Adrenal gland (tissue), 12 donors: ENCODE measurements around the gene FOXO3. TPM values are rescaled to one million over a fixed set of nuclear protein-coding genes. Genes with fewer than 3 reads are reported as not detected.

Experiments used
- DNase-seq, 7 donors: peaks; one replicate each; pipeline ENCODE4 v3.0.0-alpha.2; 2019 to 2020
- H3K27ac ChIP-seq, 5 donors: fragments of 200-600 bp; sonication (generic) in 4 of 5; 1 replicate in 3 of 5; 2 replicates in 2 of 5; pipeline versions ENCODE4 v1.5.1 to v1.8.0; 2016 to 2020; ENCODE audit warnings: mild to moderate bottlenecking in 1 of 5
- H3K27me3 ChIP-seq: fragments of 200-600 bp; 2 replicates; pipeline ENCODE4 v1.8.0; 2021
- H3K36me3 ChIP-seq, 2 donors: fragments of 200-600 bp; replicated peaks in 1 of 2; 1 replicate in 1 of 2; 2 replicates in 1 of 2; pipeline versions ENCODE4 v1.5.1 to v1.8.0; 2018 to 2022
- H3K4me1 ChIP-seq, 2 donors: fragments of 200-600 bp; replicated peaks in 1 of 2; 1 replicate in 1 of 2; 2 replicates in 1 of 2; pipeline versions ENCODE4 v1.5.1 to v1.8.0; 2018 to 2021
- H3K4me3 ChIP-seq, 4 donors: fragments of 200-600 bp; sonication (generic) in 3 of 4; one replicate each; pipeline ENCODE4 v1.5.1; 2016 to 2018
- H3K9me3 ChIP-seq, 3 donors: fragments of 200-600 bp; sonication (generic) in 1 of 3; replicated peaks in 1 of 3; 1 replicate in 2 of 3; 2 replicates in 1 of 3; pipeline versions ENCODE4 v1.5.1 to v1.8.0; 2016 to 2021
- CTCF ChIP-seq, 6 experiments: fragments of 450-650 bp in 4 of 6; fragments of 200-600 bp in 2 of 6; sonication (generic) in 1 of 6; IDR thresholded peaks; 1 replicate in 5 of 6; 2 replicates in 1 of 6; pipeline versions ENCODE4 v1.5.1 to v1.8.0; 2016 to 2021; ENCODE audit warnings: antibody characterized with exemption in 6 of 6, mild to moderate bottlenecking in 2 of 6, moderate library complexity in 1 of 6
- POLR2A ChIP-seq, 2 donors: fragments of 450-650 bp; IDR thresholded peaks; one replicate each; pipeline ENCODE4 v1.6.1; 2017; ENCODE audit warnings: antibody characterized with exemption in 2 of 2, mild to moderate bottlenecking in 2 of 2, moderate library complexity in 1 of 2
- WGBS, 4 donors: extraction: QIAGEN DNeasy Blood & Tissue Kit in 2 of 4; methylation state at CpG; one replicate each; pipeline versions ENCODE4 v1.1.5 to v1.1.7; 2013 to 2017; 5-methylcytosine and 5-hydroxymethylcytosine counted together
- intact Hi-C, 2 donors: fragments of 100-400 bp; cut with DNase I; formaldehyde crosslinking; loops; one replicate each; pipeline versions ENCODE4 v1.14.1 to v1.15.0; 2022 to 2023
- polyA plus RNA-seq, 3 donors: library from polyadenylated mRNA; stranded (reverse); fragments of 200-250 nt in 2 of 3; fragments of 350-450 nt in 1 of 3; fragmentation: Illumina TruSeq in 1 of 3; extraction: RNeasy Lipid Tissue Mini Kit (QIAGEN cat#74804) in 1 of 3; gene quantifications; one replicate each; pipeline ENCODE4 v1.2.3, GENCODE V29; 2013 to 2014
- total RNA-seq, 9 donors: library from RNA; depleted of rRNA in 4 of 9; stranded (reverse); fragments of >200 nt in 4 of 9; fragments of 120-200 nt in 1 of 9; fragmentation: NEBNext Ultra II Directional in 1 of 9; extraction: Animal tissue kit (Norgen Biotek cat#: 25700) in 1 of 9; gene quantifications; one replicate each; pipeline versions ENCODE4 v1.1.0 to v1.2.4, GENCODE V29; 2013 to 2023
- donor health status: healthy with polysubstance abuse.
- donor health status: Bipolar disorder and iron deficiency.
- donor health status: DM: yes; HTN: yes; CAD: no.
- donor health status: DM: no; HTN: no; CAD: no.
- donor health status: DM: no; HTN: no; CAD: no.
- donor health status: DM: yes; HTN: yes; CAD: no.

Gene FOXO3
- total and polyA plus RNA-seq, 12 donors, result 8.3 to 38.7 (median 23.4) TPM

DNA sequence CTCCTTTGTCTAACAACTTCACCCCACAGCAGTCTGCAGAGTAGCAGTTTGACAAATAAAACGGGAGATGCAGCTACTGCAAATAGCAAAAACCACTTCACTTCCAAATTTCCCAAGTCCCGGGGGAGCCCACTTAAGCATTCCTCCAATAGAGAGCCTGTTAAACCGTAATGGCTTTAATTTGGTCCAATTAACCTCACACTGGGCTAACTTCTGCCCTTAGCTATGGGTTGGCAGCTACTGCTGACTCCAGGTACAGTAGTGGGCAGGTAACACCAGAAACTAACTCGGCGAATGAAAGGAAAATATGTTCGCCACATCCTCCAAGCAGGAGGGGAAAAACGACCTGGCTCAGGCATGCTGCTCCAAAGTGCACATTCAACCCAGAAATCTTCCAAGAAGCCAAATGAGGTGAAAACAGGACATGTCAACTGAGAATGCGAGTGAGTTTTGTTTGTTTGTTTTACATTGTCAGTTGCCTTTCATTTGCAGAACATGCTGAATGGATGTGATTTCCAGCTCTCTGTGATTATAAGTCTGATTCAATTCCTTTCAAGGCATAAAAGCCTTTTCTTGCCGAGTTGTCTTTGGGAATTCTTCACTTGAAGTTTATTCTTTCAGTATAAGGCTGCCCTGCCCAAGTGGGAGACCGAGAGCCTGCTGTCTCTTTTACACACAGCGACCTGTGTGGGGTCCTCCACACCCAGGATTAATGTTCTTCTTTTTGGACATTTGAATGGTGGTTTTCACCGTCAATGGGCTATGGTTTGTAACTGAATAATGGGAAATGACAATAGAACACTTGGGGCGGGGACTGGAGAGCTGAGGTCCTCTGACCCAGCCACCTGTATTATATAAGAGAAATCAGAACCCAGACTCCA, 170.2 kb downstream of the FOXO3 start:
- TF ChIP-seq POLR2A (IDR thresholded peaks at IDR 0.05), result no peak
- no peak for TF ChIP-seq CTCF (IDR thresholded peaks at IDR 0.05)
- peaks cover 7% of the 10 kb centered on the region for H3K27me3 ChIP-seq
- H3K36me3 ChIP-seq, result no peaks in the 10 kb centered on the region
- no peak overlapping the region for H3K4me3 ChIP-seq
- intact Hi-C loops, result no loop called here
- H3K9me3 ChIP-seq, result no peaks in the 10 kb centered on the region
- H3K27ac ChIP-seq, result no peak overlapping the region
- H3K4me1 ChIP-seq, result no peaks in the 10 kb centered on the region
- 61 to 68% (median 65%) methylated on average over 13 of the region's 13 CpGs for WGBS, 4 donors
- DNase-seq, result no peak

- Histone ChIP-seq H3K4me1 (no peaks in the 10 kb centered on the region), H3K4me3 (no peak overlapping the region), H3K27me3 (peaks cover 7% of the 10 kb centered on the region), H3K9me3 (no peaks in the 10 kb centered on the region), H3K27ac (no peak overlapping the region), H3K36me3 (no peaks in the 10 kb centered on the region)
- no peak for DNase-seq
- intact Hi-C loops, result no loop called here
- 80 to 96% (median 85%) methylated on average over 10 to 16 of the region's 16 CpGs for WGBS, 4 donors
- no peak for TF ChIP-seq CTCF (IDR thresholded peaks at IDR 0.05)
- TF ChIP-seq POLR2A (IDR thresholded peaks at IDR 0.05), result no peak
Measured at GRCh38 chr6:108732091-108732870, 171.6 kb downstream of the FOXO3 start.

DNA sequence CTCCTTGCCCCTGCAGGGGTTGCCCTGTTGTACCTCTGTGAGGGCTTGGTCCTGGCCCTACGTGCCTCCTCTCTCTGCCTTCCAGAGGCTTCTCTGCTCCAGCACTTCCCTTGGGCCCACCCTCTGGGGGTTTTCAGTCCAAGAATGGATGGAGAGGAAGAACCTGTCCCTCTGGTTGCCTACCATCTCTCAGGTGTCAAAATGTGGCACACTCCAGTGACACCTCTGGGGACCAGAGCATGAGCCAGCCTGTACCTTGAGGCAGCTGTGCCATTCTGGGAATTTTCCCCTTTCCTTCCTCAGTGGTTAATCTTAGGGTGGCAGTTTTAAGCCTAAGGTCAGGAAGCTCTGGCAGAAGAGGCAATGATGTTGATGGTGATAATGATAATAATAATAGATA, 172.3 kb downstream of the FOXO3 start:
- Histone ChIP-seq H3K9me3 (no peaks in the 10 kb centered on the region), H3K36me3 (no peaks in the 10 kb centered on the region), H3K27me3 (peaks cover 7% of the 10 kb centered on the region), H3K27ac (no peak overlapping the region), H3K4me1 (no peaks in the 10 kb centered on the region), H3K4me3 (no peak overlapping the region)
- TF ChIP-seq CTCF (IDR thresholded peaks at IDR 0.05) (no peak), POLR2A (IDR thresholded peaks at IDR 0.05) (no peak)
- intact Hi-C loops, result no loop called here
- 78 to 100% (median 95%) methylated on average over 1 of the region's 1 CpG for WGBS, 4 donors
- no peak for DNase-seq

GRCh38 chr6:108733706-108734265, 173.1 kb downstream of the FOXO3 start:
- TF ChIP-seq CTCF (IDR thresholded peaks at IDR 0.05) (no peak), POLR2A (IDR thresholded peaks at IDR 0.05) (no peak)
- 93 to 100% (median 97%) methylated on average over 2 of the region's 2 CpGs for WGBS, 4 donors
- Histone ChIP-seq H3K27ac (no peak overlapping the region), H3K36me3 (no peaks in the 10 kb centered on the region), H3K27me3 (peaks cover 7% of the 10 kb centered on the region), H3K9me3 (no peaks in the 10 kb centered on the region), H3K4me1 (no peaks in the 10 kb centered on the region), H3K4me3 (no peak overlapping the region)
- intact Hi-C loops, result no loop called here
- DNase-seq, result peak in 1 of 7 donors; percentile 4
